GM23338 (cell line): ENCODE measurements around the gene RNF157. TPM values are rescaled to one million over a fixed set of nuclear protein-coding genes. Genes with fewer than 3 reads are reported as not detected.
A peak's percentile ranks its signal among the peaks of the same experiment; 100 is the strongest.

Source experiments
- ATAC-seq: fragments of 200-7000 bp; cut with Tn5 transposase; 3 replicates; pipeline ENCODE4 v1.9.1; 2020
- DNase-seq: peaks from one replicate; pipeline ENCODE4 v3.0.0-alpha.2; 2015; ENCODE audit warnings: low spot score
- H2AFZ ChIP-seq: fragments of 200-600 bp; sonication (generic); 2 replicates; pipeline ENCODE4 v1.8.0; 2016; ENCODE audit warnings: antibody characterized with exemption, mild to moderate bottlenecking, moderate library complexity
- H3F3A ChIP-seq: fragments of 200-600 bp; sonication (generic); replicated peaks from 2 replicates; pipeline ENCODE4 v1.8.0; 2017; ENCODE audit warnings: antibody characterized with exemption, mixed run types, low read depth
- H3K27ac ChIP-seq: fragments of 200-600 bp; sonication (generic); 2 replicates; pipeline ENCODE4 v1.6.1; 2016; ENCODE audit warnings: low read depth
- H3K27me3 ChIP-seq: fragments of 200-600 bp; sonication (generic); 2 replicates; pipeline ENCODE4 v1.8.0; 2016; ENCODE audit warnings: mild to moderate bottlenecking, mixed run types, moderate library complexity; ENCODE audit not compliant: insufficient read depth
- H3K36me3 ChIP-seq: fragments of 200-600 bp; sonication (generic); 2 replicates; pipeline ENCODE4 v1.8.0; 2016; ENCODE audit warnings: mild to moderate bottlenecking; ENCODE audit not compliant: insufficient read depth
- H3K4me1 ChIP-seq: fragments of 200-600 bp; sonication (generic); 2 replicates; pipeline ENCODE4 v1.8.0; 2016; ENCODE audit warnings: mild to moderate bottlenecking, moderate library complexity; ENCODE audit not compliant: insufficient read depth
- H3K4me2 ChIP-seq: fragments of 200-600 bp; sonication (generic); 2 replicates; pipeline ENCODE4 v1.7.1; 2017; ENCODE audit warnings: mixed run types
- H3K4me3 ChIP-seq: fragments of 200-600 bp; sonication (generic); 2 replicates; pipeline ENCODE4 v1.6.1; 2016; ENCODE audit warnings: mixed run types
- H3K79me2 ChIP-seq: fragments of 200-600 bp; sonication (generic); replicated peaks from 2 replicates; pipeline ENCODE4 v1.8.0; 2017; ENCODE audit warnings: mild to moderate bottlenecking; ENCODE audit not compliant: insufficient read depth
- H3K9me2 ChIP-seq: fragments of 200-600 bp; sonication (generic); 2 replicates; pipeline ENCODE4 v1.8.0; 2017; ENCODE audit not compliant: insufficient read depth
- H4K20me1 ChIP-seq: fragments of 200-600 bp; sonication (generic); replicated peaks from 2 replicates; pipeline ENCODE4 v1.8.0; 2017; ENCODE audit warnings: mild to moderate bottlenecking; ENCODE audit not compliant: insufficient read depth
- H3K27ac Mint-ChIP-seq: 2 replicates; pipeline ENCODE4 v1.8.0; 2020; ENCODE audit warnings: inconsistent platforms, mild to moderate bottlenecking, moderate library complexity, mixed read lengths
- H3K27me3 Mint-ChIP-seq: 3 replicates; pipeline ENCODE4 v1.8.0; 2022; ENCODE audit warnings: low read depth, mild to moderate bottlenecking, moderate library complexity, mixed read lengths, inconsistent platforms; ENCODE audit not compliant: insufficient read depth, poor library complexity
- H3K36me3 Mint-ChIP-seq: 3 replicates; pipeline ENCODE4 v1.8.0; 2021; ENCODE audit warnings: low read depth, mild to moderate bottlenecking, inconsistent platforms, moderate library complexity, mixed read lengths
- H3K4me1 Mint-ChIP-seq: 3 replicates; pipeline ENCODE4 v1.8.0; 2020; ENCODE audit warnings: mild to moderate bottlenecking, inconsistent platforms, mixed read lengths
- H3K4me3 Mint-ChIP-seq: 3 replicates; pipeline ENCODE4 v1.8.0; 2021; ENCODE audit warnings: moderate library complexity, mild to moderate bottlenecking, inconsistent platforms, mixed read lengths
- H3K9me3 Mint-ChIP-seq: 3 replicates; pipeline ENCODE4 v1.8.0; 2020; ENCODE audit warnings: moderate library complexity, mild to moderate bottlenecking, inconsistent platforms, mixed read lengths
- CREB1 ChIP-seq: fragments of 250-450 bp; sonication (Bioruptor Pico); IDR thresholded peaks from 2 replicates; pipeline ENCODE4 v1.5.0; 2020; ENCODE audit warnings: low read depth, mild to moderate bottlenecking, moderate library complexity
- CTCF ChIP-seq, 2 experiments: fragments of 200-600 bp in 1 of 2; sonication (generic) in 1 of 2; conservative IDR thresholded peaks; 2 replicates each; pipeline versions ENCODE4 v1.5.1 to v1.6.1; 2016 to 2017; ENCODE audit warnings: antibody characterized with exemption in 2 of 2, low read depth in 2 of 2, mild to moderate bottlenecking in 2 of 2, moderate library complexity in 1 of 2
- EZH2 ChIP-seq: fragments of 200-600 bp; sonication (generic); IDR thresholded peaks from one replicate; pipeline ENCODE4 v1.8.0; 2017; ENCODE audit warnings: antibody characterized with exemption, mild to moderate bottlenecking, low read depth; ENCODE audit not compliant: unreplicated experiment
- EZH2phosphoT487 ChIP-seq: fragments of 200-600 bp; sonication (generic); IDR thresholded peaks from one replicate; pipeline ENCODE4 v1.8.1; 2018; ENCODE audit warnings: antibody characterized with exemption; ENCODE audit not compliant: unreplicated experiment
- JUNB ChIP-seq: IDR thresholded peaks from one replicate; pipeline ENCODE4 v1.6.1; 2016; ENCODE audit warnings: antibody characterized with exemption; ENCODE audit not compliant: unreplicated experiment
- NANOG ChIP-seq: IDR thresholded peaks from 2 replicates; pipeline ENCODE4 v1.6.1; 2016; ENCODE audit warnings: antibody characterized with exemption, borderline replicate concordance
- POLR2AphosphoS5 ChIP-seq: IDR thresholded peaks from 2 replicates; pipeline ENCODE4 v1.6.1; 2016; ENCODE audit warnings: antibody characterized with exemption, low read depth
- REST ChIP-seq: IDR thresholded peaks from one replicate; pipeline ENCODE4 v1.6.1; 2018; ENCODE audit warnings: antibody characterized with exemption; ENCODE audit not compliant: unreplicated experiment
- STAT1 ChIP-seq: IDR thresholded peaks from one replicate; pipeline ENCODE4 v1.6.1; 2016; ENCODE audit warnings: antibody characterized with exemption; ENCODE audit not compliant: unreplicated experiment
- ZNF114 ChIP-seq: fragments of 250-450 bp; sonication (Bioruptor Pico); IDR thresholded peaks from 2 replicates; pipeline ENCODE4 v1.5.0; 2020; ENCODE audit warnings: mild to moderate bottlenecking, moderate library complexity
- ZNF331 ChIP-seq: fragments of 250-450 bp; sonication (Bioruptor Pico); IDR thresholded peaks from 2 replicates; pipeline ENCODE4 v1.5.0; 2020; ENCODE audit warnings: low read depth, mild to moderate bottlenecking, moderate library complexity
- polyA plus RNA-seq: library from polyadenylated mRNA; unstranded; fragments of >200 nt; fragmentation: Nextera tagmentation; extraction: Ambion mirVana; gene quantifications from 2 replicates; pipeline ENCODE4 v1.2.1, GENCODE V29; 2016
- total RNA-seq: library from RNA; depleted of rRNA; stranded (reverse); fragments of >200 nt; shearing (Covaris generic); gene quantifications from 2 replicates; pipeline ENCODE4 v1.2.3, GENCODE V29; 2014
- TF ChIP-seq, protein P1 (sequence below): fragments of 250-450 bp; sonication (Bioruptor Pico); IDR thresholded peaks from 2 replicates; pipeline ENCODE4 v1.5.0; 2020; ENCODE audit warnings: mild to moderate bottlenecking, moderate library complexity
- TF ChIP-seq, protein P2 (sequence below): IDR thresholded peaks from 2 replicates; pipeline ENCODE4 v1.6.1; 2016; ENCODE audit warnings: antibody characterized with exemption

The RNF157 gene
- total and polyA plus RNA-seq, 2 experiments from 2014 or later: 7.8 to 11.7 TPM

DNA sequence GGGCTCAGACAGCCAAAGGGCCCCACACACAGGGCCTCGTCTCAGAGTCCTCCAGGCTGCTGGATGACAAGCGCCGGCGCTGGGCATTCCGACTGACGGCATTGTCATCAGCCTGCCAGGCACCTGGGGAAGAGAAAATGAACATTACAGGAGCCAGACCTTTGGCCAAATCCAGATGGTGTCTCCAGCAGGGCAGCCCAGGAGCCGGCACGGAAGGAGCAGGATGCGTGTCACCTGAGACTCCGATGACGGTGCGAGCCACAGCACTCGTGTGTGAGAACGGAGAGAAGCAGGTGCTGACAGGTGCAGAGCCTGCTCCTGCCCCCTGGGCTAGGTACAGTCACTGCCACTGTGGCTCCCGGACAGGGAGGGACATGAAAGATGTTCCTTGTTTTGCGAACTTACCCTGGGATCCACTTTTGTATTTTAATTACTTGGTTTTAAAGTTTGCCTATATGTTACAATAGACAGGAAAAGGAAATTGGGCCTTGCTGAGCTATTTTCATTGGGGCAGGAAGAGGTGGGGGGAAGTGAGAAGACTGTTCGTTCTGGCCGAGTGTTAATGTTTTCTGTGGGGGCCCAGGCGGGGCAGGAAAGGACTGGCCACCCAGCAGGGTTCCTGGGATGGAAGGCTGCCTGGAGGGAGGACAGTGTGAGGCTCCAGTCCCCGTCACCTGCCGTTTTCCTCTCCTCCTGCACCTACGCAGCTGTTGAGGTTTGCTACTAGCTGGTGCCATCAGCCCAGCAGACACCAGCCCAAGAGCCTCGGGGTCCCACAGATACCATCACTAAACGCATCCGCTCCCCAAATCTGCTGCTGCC, 94.9 kb downstream of the RNF157 start:
- Histone ChIP-seq H3K9me2 (no peaks in the 10 kb centered on the region), H3K27ac (no peak overlapping the region), H3K27me3 (peaks cover 40% of the 10 kb centered on the region), H2AFZ (no peak overlapping the region), H3K36me3 (no peaks in the 10 kb centered on the region), H4K20me1 (no peaks in the 10 kb centered on the region), H3K4me1 (peaks cover 45% of the 10 kb centered on the region), H3F3A (peaks cover 29% of the 10 kb centered on the region), H3K4me3 (no peak overlapping the region), H3K79me2 (no peaks in the 10 kb centered on the region), H3K4me2 (peak overlapping the region; percentile 65)
- Mint-ChIP-seq H3K36me3 (no peaks in the 10 kb centered on the region; the same call in 2 of the 3 replicates), H3K27me3 (peaks cover 40% of the 10 kb centered on the region), H3K9me3 (no peaks in the 10 kb centered on the region), H3K27ac (no peak overlapping the region), H3K4me3 (no peak overlapping the region; the same call in 2 of the 3 replicates), H3K4me1 (peaks cover 48% of the 10 kb centered on the region)
- DNase-seq: peak; percentile 48
- no peak; the same call in 2 of the 3 replicates for ATAC-seq
- TF ChIP-seq EZH2 (no peak), NANOG (no peak), STAT1 (no peak), ZNF331 (CRISPR knock-in tag) (no peak), CREB1 (CRISPR knock-in tag) (no peak), JUNB (no peak), CTCF (conservative IDR thresholded peaks at IDR 0.05; ENCODE audit: low read depth in 2 of 2) (no peak), ZNF114 (CRISPR knock-in tag) (no peak), REST (no peak), EZH2phosphoT487 (no peak), POLR2AphosphoS5 (no peak)
- TF ChIP-seq, protein P1, sequence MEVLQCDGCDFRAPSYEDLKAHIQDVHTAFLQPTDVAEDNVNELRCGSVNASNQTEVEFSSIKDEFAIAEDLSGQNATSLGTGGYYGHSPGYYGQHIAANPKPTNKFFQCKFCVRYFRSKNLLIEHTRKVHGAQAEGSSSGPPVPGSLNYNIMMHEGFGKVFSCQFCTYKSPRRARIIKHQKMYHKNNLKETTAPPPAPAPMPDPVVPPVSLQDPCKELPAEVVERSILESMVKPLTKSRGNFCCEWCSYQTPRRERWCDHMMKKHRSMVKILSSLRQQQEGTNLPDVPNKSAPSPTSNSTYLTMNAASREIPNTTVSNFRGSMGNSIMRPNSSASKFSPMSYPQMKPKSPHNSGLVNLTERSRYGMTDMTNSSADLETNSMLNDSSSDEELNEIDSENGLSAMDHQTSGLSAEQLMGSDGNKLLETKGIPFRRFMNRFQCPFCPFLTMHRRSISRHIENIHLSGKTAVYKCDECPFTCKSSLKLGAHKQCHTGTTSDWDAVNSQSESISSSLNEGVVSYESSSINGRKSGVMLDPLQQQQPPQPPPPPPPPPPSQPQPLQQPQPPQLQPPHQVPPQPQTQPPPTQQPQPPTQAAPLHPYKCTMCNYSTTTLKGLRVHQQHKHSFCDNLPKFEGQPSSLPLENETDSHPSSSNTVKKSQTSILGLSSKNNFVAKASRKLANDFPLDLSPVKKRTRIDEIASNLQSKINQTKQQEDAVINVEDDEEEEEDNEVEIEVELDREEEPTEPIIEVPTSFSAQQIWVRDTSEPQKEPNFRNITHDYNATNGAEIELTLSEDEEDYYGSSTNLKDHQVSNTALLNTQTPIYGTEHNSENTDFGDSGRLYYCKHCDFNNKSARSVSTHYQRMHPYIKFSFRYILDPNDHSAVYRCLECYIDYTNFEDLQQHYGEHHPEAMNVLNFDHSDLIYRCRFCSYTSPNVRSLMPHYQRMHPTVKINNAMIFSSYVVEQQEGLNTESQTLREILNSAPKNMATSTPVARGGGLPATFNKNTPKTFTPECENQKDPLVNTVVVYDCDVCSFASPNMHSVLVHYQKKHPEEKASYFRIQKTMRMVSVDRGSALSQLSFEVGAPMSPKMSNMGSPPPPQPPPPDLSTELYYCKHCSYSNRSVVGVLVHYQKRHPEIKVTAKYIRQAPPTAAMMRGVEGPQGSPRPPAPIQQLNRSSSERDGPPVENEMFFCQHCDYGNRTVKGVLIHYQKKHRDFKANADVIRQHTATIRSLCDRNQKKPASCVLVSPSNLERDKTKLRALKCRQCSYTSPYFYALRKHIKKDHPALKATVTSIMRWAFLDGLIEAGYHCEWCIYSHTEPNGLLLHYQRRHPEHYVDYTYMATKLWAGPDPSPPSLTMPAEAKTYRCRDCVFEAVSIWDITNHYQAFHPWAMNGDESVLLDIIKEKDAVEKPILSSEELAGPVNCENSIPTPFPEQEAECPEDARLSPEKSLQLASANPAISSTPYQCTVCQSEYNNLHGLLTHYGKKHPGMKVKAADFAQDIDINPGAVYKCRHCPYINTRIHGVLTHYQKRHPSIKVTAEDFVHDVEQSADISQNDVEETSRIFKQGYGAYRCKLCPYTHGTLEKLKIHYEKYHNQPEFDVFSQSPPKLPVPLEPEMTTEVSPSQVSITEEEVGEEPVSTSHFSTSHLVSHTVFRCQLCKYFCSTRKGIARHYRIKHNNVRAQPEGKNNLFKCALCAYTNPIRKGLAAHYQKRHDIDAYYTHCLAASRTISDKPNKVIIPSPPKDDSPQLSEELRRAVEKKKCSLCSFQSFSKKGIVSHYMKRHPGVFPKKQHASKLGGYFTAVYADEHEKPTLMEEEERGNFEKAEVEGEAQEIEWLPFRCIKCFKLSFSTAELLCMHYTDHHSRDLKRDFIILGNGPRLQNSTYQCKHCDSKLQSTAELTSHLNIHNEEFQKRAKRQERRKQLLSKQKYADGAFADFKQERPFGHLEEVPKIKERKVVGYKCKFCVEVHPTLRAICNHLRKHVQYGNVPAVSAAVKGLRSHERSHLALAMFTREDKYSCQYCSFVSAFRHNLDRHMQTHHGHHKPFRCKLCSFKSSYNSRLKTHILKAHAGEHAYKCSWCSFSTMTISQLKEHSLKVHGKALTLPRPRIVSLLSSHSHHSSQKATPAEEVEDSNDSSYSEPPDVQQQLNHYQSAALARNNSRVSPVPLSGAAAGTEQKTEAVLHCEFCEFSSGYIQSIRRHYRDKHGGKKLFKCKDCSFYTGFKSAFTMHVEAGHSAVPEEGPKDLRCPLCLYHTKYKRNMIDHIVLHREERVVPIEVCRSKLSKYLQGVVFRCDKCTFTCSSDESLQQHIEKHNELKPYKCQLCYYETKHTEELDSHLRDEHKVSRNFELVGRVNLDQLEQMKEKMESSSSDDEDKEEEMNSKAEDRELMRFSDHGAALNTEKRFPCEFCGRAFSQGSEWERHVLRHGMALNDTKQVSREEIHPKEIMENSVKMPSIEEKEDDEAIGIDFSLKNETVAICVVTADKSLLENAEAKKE (CRISPR knock-in tag): no peak
- TF ChIP-seq, protein P2, sequence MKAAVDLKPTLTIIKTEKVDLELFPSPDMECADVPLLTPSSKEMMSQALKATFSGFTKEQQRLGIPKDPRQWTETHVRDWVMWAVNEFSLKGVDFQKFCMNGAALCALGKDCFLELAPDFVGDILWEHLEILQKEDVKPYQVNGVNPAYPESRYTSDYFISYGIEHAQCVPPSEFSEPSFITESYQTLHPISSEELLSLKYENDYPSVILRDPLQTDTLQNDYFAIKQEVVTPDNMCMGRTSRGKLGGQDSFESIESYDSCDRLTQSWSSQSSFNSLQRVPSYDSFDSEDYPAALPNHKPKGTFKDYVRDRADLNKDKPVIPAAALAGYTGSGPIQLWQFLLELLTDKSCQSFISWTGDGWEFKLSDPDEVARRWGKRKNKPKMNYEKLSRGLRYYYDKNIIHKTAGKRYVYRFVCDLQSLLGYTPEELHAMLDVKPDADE: no peak
